Measurements from ENCODE around the gene ADAMTS16.

- no peak for TF ChIP-seq POLR2A (IDR thresholded peaks at IDR 0.05)
- TF ChIP-seq CTCF (IDR thresholded peaks at IDR 0.05 in 8 of 11, conservative IDR thresholded peaks at IDR 0.05 in 3 of 11), result no peak
Measured at GRCh38 chr5:5342784-5343183, 202.7 kb downstream of the ADAMTS16 start.
